ENCODE results near the gene OR8D2. TPM values are rescaled to one million over a fixed set of nuclear protein-coding genes. Genes with fewer than 3 reads are reported as not detected.

Gene OR8D2
- total RNA-seq, 4 donors from 2014 or later, result not detected

DNA sequence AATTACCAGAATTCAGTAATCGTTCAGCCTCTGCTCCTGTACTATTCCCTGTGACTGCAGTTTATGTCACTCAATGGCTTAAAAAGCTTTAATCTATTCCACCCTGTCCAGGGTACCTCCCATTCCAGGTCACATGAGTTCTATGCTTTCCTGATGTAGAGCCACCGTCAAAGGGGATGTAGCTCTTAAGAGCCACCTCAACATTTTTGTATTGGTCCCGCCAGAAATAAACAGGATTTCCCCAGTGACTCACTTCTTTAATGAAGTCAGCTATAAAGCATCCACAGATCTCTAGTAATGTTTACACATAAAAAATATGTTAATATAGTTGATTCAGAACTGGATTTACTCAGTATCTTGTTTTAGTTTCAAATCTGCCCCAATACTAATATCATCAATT, 4.9 kb downstream of the OR8D2 start:
- TF ChIP-seq CTCF (IDR thresholded peaks at IDR 0.05), result no peak
- TF ChIP-seq POLR2A (IDR thresholded peaks at IDR 0.05), result no peak
- no peaks in the 10 kb centered on the region for H3K9me3 ChIP-seq
- H3K27me3 ChIP-seq, result no peaks in the 10 kb centered on the region
- H3K27ac ChIP-seq, result no peak overlapping the region
- no peak for DNase-seq
- no peak overlapping the region for H3K4me3 ChIP-seq
- H3K4me1 ChIP-seq, result no peaks in the 10 kb centered on the region
- H3K36me3 ChIP-seq, result no peaks in the 10 kb centered on the region

- H3K27ac ChIP-seq, result no peak within 1 kb of the TSS
- H3K27me3 ChIP-seq, result no peaks in the 10 kb centered on the region
- H3K4me3 ChIP-seq, result no peak within 1 kb of the TSS
- no peaks in the 10 kb centered on the region for H3K36me3 ChIP-seq
- H3K4me1 ChIP-seq, result no peaks in the 10 kb centered on the region
- H3K9me3 ChIP-seq, result no peaks in the 10 kb centered on the region
- DNase-seq, result no peak
- TF ChIP-seq POLR2A (IDR thresholded peaks at IDR 0.05), result no peak
Measured at GRCh38 chr11:124313849-124314248, 6.1 kb downstream of the OR8D2 start, which contains the start of gene OR8D1. Gene OR8D1, minus strand, starts transcription at chr11:124313949. Its CDS starts 3,183 bp downstream, at chr11:124310766.

GRCh38 chr11:124313131-124313530, 6.9 kb downstream of the OR8D2 start:
- no peaks in the 10 kb centered on the region for H3K36me3 ChIP-seq
- no peaks in the 10 kb centered on the region for H3K4me1 ChIP-seq
- DNase-seq, result no peak
- H3K9me3 ChIP-seq, result no peaks in the 10 kb centered on the region
- H3K27me3 ChIP-seq, result no peaks in the 10 kb centered on the region
- TF ChIP-seq CTCF (IDR thresholded peaks at IDR 0.05) (no peak), POLR2A (IDR thresholded peaks at IDR 0.05) (no peak)
- no peak overlapping the region for H3K4me3 ChIP-seq
- no peak overlapping the region for H3K27ac ChIP-seq

DNA sequence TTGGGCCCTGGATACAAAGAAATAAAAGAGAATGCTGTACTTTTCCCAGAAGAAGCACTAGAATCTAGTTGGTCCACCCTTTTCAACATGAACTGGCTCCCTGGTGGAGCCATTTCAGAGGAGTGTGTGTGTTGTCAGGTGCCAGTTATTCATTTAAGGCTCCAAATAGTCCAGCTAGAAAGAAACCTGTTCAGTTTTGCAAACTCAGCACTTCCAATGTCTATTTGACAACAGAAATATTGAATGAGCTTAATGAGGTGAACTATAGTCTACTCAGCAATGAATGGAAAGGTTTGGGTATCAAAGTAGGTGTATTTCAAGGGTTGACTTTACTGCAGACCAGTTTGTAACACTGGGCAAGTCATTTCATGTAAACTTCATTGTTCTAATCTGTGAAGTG, 8.3 kb downstream of the OR8D2 start:
- no peak for TF ChIP-seq CTCF (IDR thresholded peaks at IDR 0.05)
- no peak for TF ChIP-seq POLR2A (IDR thresholded peaks at IDR 0.05)
- H3K36me3 ChIP-seq, result no peaks in the 10 kb centered on the region
- no peak overlapping the region for H3K27ac ChIP-seq
- H3K27me3 ChIP-seq, result no peaks in the 10 kb centered on the region
- H3K4me1 ChIP-seq, result no peaks in the 10 kb centered on the region
- no peak overlapping the region for H3K4me3 ChIP-seq
- DNase-seq, result no peak
- no peaks in the 10 kb centered on the region for H3K9me3 ChIP-seq

DNA sequence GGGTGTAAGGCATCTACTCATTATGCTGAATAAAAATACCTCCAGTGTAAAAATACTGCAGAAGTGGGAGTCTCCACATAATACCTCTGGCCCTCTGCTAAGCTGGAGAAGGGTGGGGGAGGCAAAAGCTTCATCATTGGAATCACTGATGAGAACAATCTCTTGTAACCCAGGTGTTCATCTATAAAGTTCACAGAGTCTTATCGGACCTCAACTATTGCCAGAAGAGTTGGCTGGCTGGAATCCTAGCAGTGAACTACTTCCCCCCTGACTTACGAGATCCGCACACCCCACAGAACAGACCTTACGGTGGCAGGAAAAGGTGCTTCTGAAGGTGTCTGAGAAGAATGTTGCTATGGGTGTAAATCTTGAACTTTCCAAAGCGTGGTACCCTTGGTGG, 8.7 kb downstream of the OR8D2 start:
- Histone ChIP-seq H3K4me1 (no peaks in the 10 kb centered on the region), H3K4me3 (no peak overlapping the region), H3K27me3 (no peaks in the 10 kb centered on the region), H3K36me3 (no peaks in the 10 kb centered on the region), H3K27ac (no peak overlapping the region), H3K9me3 (no peaks in the 10 kb centered on the region)
- TF ChIP-seq POLR2A (IDR thresholded peaks at IDR 0.05), result no peak
- no peak for TF ChIP-seq CTCF (IDR thresholded peaks at IDR 0.05)
- DNase-seq, result no peak

GRCh38 chr11:124310721-124311120, 9.3 kb downstream of the OR8D2 start:
- Histone ChIP-seq H3K27ac (no peak overlapping the region), H3K4me3 (no peak overlapping the region), H3K9me3 (no peaks in the 10 kb centered on the region), H3K27me3 (no peaks in the 10 kb centered on the region), H3K36me3 (no peaks in the 10 kb centered on the region), H3K4me1 (no peaks in the 10 kb centered on the region)
- TF ChIP-seq POLR2A (IDR thresholded peaks at IDR 0.05) (no peak), CTCF (IDR thresholded peaks at IDR 0.05) (no peak)
- no peak for DNase-seq

Measured in Peyer's patch (tissue), 4 donors.